ENCODE data around the gene NLE1.

DNA sequence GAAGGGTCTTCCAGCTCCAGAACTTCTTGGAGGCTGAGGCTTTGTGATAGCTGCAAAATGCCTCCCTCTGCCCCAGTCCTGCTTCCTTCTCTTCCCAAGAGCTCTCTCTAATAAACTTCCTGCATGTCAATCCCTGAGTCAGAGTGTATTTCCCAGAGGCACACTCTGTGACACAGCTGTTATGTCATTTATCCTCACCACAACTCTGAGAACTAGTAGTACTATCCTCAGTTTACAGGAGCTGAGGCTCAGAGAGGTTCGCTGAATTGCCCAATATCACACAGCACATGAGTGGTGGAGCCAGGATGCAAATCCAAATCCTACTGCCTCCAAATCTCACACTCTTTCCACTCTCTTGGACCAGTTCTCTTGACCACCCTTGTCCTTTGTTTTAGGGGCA, 25.6 kb upstream of the NLE1 start:
- TF ChIP-seq, protein P1, sequence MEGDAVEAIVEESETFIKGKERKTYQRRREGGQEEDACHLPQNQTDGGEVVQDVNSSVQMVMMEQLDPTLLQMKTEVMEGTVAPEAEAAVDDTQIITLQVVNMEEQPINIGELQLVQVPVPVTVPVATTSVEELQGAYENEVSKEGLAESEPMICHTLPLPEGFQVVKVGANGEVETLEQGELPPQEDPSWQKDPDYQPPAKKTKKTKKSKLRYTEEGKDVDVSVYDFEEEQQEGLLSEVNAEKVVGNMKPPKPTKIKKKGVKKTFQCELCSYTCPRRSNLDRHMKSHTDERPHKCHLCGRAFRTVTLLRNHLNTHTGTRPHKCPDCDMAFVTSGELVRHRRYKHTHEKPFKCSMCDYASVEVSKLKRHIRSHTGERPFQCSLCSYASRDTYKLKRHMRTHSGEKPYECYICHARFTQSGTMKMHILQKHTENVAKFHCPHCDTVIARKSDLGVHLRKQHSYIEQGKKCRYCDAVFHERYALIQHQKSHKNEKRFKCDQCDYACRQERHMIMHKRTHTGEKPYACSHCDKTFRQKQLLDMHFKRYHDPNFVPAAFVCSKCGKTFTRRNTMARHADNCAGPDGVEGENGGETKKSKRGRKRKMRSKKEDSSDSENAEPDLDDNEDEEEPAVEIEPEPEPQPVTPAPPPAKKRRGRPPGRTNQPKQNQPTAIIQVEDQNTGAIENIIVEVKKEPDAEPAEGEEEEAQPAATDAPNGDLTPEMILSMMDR (IDR thresholded peaks at IDR 0.05; ENCODE audit: poor library complexity) = no peak
- no peak for TF ChIP-seq EZH2 (IDR thresholded peaks at IDR 0.05; ENCODE audit: borderline replicate concordance)
